HG02973 (cell line): ENCODE results near the gene TBX4.
"Not testable (repeated sequence)": the region's sequence is repeated elsewhere in the genome, so short reads cannot be mapped to it uniquely, and the experiment has no call there.

Experiments
- ATAC-seq: cut with Tn5 transposase; IDR thresholded peaks from one replicate; pipeline ENCODE4 v1.9.1; 2021; ENCODE audit warnings: moderate library complexity; ENCODE audit not compliant: unreplicated experiment

The TBX4 gene

DNA sequence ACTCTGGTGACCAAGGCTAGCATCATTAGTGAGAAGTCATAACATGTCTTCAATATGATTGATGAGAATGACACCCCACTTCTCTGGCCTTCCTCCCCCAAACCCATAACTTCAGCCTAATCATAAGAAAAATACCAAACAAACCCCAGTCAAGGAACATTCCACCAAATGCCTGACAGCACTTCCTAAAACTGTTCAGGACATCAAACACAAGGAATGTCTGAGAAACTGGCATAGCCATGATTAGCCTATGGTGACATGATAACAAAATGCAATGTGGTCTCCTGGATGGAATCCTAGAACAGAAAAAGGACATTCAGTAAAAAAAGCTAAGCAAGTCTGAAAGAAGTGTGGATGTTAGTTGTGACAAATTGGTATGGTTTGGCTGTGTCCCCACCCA, 24.7 kb upstream of the TBX4 start:
- ATAC-seq, result no peak

- ATAC-seq, result no peak
Observed at GRCh38 chr17:61429274-61429673, 22.9 kb upstream of the TBX4 start.

DNA sequence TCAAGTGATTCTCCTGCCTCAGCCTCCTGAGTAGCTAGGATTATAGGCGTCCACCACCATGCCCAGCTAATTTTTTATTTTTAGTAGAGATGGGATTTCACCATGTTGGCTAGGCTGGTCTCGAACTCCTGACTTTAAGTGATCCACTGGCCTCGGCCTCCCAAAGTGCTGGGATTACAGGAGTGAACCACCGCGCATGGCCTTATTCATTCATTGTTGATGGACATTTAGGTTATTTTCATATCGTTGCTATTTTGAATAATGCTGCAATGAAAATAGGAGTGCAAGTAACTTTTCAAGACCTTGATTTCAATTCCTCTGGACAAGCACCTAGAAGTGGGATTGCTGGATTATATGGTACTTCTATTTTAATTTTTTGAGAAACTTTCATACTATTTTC, 22.4 kb upstream of the TBX4 start:
- not testable (repeated sequence) for ATAC-seq

- no peak for ATAC-seq
Observed at GRCh38 chr17:61431594-61432311, 20.5 kb upstream of the TBX4 start.

- no peak for ATAC-seq
Observed at GRCh38 chr17:61436273-61436672, 15.9 kb upstream of the TBX4 start.

GRCh38 chr17:61436995-61437704, 15.1 kb upstream of the TBX4 start:
- ATAC-seq, result no peak

DNA sequence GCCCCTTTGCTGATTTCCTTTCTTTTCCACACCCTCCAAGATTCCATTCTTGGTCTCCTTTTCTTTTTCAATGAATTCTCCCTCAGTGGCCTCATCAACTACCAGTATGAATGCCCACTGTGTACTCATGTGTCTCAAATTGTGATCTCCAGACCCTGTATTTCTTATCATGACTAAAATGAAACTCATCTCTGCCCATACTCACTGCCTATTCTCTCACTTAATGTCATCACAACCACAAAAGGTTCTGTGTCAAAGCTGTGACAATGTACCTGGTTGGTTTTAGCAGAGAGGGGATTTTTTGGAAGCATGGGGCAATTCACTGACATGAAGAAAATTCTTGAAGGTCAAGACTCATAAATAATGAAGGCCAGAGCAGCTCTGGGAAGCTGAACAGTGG, 11.5 kb upstream of the TBX4 start:
- no peak for ATAC-seq

DNA sequence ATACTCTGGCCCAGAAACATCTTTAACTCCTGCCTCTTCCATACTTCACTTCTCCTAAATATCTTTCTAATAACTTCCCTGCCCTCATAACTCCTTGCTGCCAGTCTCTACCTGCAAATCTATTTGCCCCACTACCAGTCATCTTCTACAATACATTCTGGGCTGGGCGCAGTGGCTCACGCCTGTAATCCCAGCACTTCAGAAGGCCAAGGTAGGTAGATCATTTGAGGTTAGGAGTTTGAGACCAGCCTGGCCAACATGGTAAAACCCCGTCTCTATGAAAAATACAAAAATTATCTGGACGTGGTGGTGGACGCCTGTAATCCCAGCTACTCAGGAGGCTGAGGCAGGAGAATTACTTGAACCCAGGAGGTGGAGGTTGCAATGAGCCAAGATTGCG, 10.7 kb upstream of the TBX4 start:
- ATAC-seq, result not testable (repeated sequence)

DNA sequence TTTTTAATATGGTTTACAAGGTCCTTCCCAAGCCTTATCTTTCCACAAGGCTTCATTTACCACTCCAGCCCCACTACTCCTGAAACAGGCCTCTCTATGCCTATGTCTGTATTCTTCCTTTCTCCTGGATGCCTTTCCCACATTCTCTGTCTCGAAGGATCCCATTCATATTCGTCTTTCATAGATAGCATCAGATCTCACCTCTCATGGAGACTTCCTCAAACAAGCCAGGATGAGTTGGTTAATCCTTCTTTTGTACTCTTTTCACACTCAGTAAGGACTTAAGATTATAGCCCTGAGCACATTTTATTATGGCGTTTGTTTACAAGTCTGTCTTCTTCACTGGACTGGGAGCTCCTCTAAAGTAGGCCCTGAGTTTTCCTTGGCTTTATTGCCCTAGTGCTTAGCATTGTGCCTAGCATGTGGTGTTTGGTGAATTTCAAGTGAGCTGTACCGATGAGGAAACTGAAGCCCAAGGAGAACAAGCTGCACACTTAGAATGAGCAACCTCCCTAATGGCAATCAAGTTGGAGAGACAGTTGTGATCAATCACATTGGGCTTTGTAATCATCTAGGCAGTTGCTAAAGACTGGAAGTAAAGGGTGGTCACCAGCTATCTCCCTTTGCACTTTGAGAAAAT, 10.0 kb upstream of the TBX4 start:
- ATAC-seq, result no peak

GRCh38 chr17:61442878-61443474, 9.2 kb upstream of the TBX4 start:
- no peak for ATAC-seq

DNA sequence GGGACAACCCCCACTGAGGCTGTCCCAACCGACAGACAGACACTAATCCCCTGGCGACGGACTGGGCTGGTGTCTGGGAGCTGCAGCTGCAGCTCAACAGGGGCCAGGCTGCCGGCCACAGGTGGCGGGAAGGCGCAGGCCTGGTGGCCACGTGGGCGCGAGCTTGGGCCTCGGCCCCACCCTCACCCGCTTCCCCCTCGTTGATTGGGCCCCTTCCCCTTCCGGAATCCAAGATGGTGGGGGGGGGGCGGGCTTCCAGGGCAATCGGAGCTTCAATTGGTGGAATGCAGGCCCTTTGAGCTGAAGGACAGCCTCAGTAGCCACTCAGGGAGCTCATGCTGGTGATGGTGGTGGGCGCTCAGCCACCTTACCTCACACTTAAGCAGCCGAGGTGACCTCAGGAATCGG, 8.7 kb upstream of the TBX4 start:
- ATAC-seq, result no peak

DNA sequence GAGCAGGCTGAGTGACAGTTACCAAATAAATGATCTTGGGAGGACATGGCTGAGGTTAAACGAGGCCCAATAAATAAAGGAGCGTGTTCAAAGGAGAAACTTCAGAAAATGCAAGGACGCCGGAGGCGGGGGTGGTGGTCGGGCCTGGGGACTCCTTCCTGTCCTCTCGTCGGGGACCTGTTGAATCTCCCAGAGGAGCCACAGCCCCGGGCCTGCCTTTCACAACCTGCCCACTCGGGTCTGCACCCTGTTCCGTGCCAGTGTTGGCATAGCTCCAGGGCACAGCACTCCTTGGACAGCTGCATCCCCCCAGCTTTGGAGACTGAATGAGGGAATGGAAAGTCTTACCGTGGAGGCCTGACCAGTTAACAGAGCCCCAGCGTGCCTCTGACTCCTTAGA, 8.1 kb upstream of the TBX4 start:
- no peak for ATAC-seq

DNA sequence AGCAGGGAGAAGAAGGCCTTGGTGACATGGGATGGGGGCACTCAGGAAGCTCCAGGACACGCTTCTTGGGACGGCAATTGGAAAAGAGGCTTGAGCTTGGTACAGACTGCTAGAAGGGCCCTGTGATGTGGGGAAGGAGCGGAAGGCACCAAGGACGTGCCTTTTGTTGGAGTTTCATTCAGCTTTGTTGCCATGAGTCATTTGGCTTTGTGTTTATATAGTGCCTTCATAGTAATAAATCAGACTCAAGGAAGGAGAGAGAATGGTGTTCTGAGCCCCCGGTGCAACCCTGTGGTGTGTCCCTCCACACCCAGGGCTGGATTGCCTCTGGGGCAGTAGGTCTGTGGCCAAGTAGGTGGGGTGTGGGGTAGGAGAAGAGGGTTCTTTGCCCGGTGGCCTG, 7.4 kb upstream of the TBX4 start:
- no peak for ATAC-seq

DNA sequence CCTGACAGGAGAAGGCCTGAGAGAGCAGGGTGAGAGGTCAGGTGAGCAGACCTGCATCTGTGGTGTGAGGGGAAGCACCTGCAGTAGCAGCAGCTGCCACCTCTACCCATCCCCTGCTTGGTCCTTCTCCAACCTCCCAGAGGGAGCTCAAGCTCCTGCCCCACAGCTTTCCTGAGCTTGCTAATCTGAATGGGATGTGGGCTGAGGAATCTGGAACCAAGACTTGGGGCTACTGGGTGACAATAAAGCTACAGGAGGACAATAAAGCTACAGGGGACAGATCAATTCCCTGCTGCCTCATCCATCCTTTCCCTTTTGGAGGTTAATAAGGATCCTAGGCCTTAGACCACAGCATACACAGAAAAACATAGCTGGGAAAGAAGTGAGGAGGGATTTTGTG, 4.9 kb upstream of the TBX4 start:
- no peak for ATAC-seq

- no peak for ATAC-seq
Observed at GRCh38 chr17:61448042-61448441, 4.2 kb upstream of the TBX4 start.

DNA sequence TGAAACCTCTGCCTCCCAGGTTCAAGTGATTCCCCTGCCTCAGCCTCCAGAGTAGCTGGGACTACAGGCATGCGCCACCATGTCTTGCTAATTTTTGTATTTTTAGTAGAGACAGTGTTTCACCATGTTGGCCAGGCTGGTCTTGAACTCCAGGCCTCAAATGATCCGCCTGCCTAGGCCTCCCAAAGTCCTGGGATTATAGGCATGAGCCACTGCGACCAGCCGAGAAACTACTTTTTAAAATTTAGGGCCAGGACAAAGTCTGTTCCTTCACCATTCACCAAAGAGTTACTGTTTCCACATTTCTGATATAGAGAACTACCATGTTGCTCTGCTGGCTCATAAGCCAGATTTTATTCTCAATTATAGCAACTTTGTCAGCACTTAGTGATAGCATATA, 3.1 kb upstream of the TBX4 start:
- ATAC-seq, result not testable (repeated sequence)

GRCh38 chr17:61449707-61450640, 2.2 kb upstream of the TBX4 start:
- no peak for ATAC-seq

GRCh38 chr17:61450641-61451537, 1.3 kb upstream of the TBX4 start:
- no peak for ATAC-seq

GRCh38 chr17:61451538-61452300, 503 bp upstream of the TBX4 start:
- ATAC-seq, result no peak
